NCI-H2171 (cell line): ENCODE data around the gene ROM1.
A peak's percentile ranks its signal among the peaks of the same experiment; 100 is the strongest.
"Not testable (repeated sequence)": the region's sequence is repeated elsewhere in the genome, so short reads cannot be mapped to it uniquely, and the experiment has no call there.

ENCODE experiments used
- DNase-seq: peaks from one replicate; lab custom pipeline; 2025; lab: John Stamatoyannopoulos, UW

The ROM1 gene

DNA sequence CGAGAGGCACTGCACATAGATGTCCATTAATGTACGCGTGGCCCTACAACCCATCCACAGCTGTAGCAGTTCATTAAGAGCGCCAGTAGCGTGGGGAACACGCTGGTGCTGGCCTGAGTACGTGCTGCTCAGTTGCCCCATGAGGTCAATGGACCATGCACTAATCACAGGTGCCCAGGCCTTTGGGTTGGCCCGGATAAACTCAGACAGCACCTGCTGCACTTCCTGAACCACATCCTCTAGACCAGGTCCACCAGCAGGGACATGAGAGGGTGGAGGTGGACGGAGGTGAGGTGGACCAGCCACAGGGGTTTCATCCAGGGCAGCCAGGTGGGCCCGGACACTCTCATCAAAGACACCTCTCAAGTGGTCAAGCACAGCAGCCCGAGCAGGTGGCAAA is 36.4 kb downstream of the ROM1 start:
- DNase-seq, result no peak

DNA sequence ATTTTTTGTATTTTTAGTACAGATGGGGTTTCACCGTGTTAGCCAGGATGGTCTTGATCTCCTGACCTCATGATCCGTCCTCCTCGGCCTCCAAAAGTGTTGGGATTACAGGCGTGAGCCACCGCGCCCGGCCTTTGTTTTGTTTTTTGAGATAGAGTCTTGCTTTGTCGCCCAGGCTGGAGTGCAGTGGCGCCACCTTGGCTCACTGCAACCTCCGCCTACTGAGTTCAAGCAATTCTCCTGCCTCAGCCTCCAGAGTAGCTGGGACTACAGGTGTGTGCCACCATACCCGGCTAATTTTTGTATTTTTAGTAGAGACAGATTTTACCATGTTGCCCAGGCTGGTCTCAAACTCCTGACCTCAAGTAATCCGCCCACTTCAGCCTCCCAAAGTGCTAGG is 37.2 kb downstream of the ROM1 start:
- DNase-seq, result not testable (repeated sequence)

DNA sequence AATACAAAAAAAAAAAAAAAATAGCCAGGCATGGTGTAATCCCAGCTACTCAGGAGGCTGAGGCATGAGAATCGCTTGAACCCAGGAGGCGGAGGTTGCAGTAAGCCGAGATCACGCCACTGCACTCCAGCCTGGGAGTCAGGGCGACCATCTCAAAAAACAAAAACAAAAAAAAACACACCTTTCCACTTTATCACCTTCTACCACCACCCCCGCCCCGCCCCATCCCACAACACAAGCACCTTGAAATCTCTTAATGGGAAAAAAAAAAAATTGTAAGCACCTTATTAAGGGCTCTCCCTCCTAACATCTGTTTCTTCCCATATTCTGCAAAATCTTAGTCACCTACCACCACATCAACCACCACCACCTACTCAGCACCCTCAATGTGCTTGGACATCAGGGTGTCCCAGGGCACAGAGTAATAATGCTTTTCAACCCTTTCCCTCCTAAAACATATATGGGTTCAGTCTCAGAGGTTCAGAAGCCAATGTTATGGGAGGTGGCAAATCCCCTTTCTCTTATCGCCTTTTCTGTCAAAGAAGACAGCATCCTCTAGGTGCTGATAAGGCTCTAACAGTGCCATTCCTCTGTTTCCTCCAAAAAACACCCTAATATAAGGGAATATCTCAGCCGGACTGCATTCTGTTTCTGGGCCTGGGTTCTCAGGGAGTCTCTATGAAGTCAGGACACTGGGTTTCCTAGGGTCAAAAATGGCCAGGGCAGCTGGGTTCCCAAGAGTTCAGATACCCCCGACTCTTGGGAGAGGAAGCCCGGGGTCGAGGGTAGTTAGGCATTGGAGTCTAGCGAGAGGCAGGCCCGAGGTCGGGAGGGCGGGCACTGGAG is 39.3 kb downstream of the ROM1 start:
- DNase-seq, result no peak

DNA sequence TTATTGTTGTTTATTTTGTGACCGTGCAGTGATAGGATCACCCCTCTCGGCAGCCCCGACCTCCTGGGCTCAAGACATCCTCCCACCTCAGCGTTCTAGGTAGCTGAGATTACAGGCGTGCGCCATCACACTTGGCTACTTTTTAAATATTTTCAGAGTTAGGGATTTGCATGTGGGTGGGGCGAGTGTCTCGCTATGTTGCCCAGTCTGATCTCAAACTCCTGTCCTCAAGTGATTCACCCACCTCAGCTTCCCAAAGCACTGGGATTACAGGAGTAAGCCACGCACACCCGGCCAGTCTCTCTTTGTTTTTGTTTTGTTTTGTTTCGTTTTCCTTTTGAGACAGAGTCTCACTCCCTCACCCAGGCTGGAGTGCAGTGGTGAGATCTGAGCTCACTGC is 41.2 kb downstream of the ROM1 start:
- no peak for DNase-seq

DNA sequence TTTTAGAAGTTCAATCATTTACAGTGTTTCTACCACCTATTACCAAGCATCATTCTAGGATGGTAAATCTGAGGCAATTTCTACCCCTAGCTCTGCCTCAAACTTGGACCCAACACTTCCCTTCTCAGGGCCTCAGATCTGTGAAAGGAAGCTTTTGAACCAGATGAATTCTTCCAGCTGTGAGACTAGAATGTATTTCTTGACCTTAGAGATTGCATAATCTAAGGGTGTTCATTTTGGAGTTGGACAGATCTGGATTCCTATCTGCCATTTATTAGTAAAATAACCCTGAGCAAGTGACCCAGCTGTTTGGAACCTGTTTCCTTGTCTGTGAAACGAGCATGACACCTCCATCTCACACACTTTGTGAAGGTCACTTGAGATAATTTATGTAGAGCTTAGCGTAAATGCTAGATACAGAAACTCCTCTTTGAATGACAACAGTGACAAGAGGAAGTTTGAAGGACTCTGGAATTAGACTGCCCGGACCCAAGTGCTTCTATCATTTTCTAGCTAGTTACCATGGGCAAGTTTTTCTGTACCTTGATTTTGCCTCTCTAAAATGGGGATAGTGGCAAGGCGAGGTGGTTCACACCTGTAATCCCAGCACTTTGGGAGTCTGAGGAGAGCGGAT is 43.9 kb downstream of the ROM1 start:
- no peak for DNase-seq

DNA sequence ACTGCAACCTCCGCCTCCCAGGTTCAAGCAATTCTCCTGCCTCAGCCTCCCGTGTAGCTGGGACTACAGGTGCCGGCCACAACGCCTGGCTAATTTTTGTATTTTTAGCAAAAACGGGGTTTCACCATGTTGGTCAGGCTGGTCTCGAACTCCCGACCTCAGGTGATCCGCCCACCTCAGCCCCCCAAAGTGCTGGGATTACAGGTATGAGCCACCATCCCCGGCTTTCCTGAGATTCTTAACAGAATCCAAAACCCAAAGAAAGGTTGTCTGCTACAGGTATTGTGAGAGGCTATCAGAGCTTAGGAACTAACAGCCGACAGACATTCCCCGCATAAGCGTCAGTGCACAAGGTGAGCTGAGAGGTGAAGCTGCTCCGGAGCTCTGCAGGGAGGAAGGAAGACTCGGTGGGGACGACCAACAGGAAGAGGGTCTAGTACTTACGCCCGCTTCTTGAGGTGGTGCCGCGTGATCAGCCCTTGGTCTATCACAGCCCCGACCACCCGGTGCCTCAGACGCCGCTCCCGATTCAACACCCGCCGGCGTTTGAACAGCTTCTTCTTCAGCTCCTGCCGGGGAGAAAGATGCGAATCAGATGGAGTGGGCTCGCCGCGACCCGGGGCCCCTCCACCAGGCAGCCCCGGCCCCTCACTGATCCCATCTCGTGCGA is 51.5 kb downstream of the ROM1 start:
- peak; percentile 76 for DNase-seq
